ENCODE results near the gene CFAP251. TPM values are rescaled to one million over a fixed set of nuclear protein-coding genes. Genes with fewer than 3 reads are reported as not detected.

Gene CFAP251
- polyA plus RNA-seq, 1 donor from 2014 or later: 4.0 TPM

- no peaks in the 10 kb centered on the region for H3K9me2 ChIP-seq (ENCODE audit: insufficient read depth, low read length)
- H3K36me3 ChIP-seq (ENCODE audit: insufficient read depth, low read length): no peaks in the 10 kb centered on the region
- no peak overlapping the region for H3K27ac ChIP-seq (ENCODE audit: low read length)
- no peaks in the 10 kb centered on the region for H3K79me2 ChIP-seq (replicated peaks; ENCODE audit: insufficient read depth, low read length)
- no peak overlapping the region for H3K4me3 ChIP-seq (ENCODE audit: low read length)
- H3K9me3 ChIP-seq (ENCODE audit: low read length): no peaks in the 10 kb centered on the region
- no peak overlapping the region for H3K9ac ChIP-seq (ENCODE audit: low read length)
- H4K20me1 ChIP-seq (ENCODE audit: insufficient read depth): no peaks in the 10 kb centered on the region
- TF ChIP-seq MXI1 (conservative IDR thresholded peaks at IDR 0.05; ENCODE audit: poor library complexity, severe bottlenecking) (no peak), POLR2AphosphoS5 (IDR thresholded peaks at IDR 0.05) (no peak), EP300 (conservative IDR thresholded peaks at IDR 0.05; ENCODE audit: poor library complexity, severe bottlenecking) (no peak), REST (IDR thresholded peaks at IDR 0.05; ENCODE audit: borderline replicate concordance) (no peak), RAD21 (conservative IDR thresholded peaks at IDR 0.05) (no peak), EZH2 (IDR thresholded peaks at IDR 0.05; ENCODE audit: borderline replicate concordance, insufficient read depth, low read length, poor library complexity, severe bottlenecking) (no peak), TAF1 (IDR thresholded peaks at IDR 0.05; ENCODE audit: low read depth) (no peak), CTCF (IDR thresholded peaks at IDR 0.05; ENCODE audit: poor library complexity, severe bottlenecking) (no peak), SMC3 (conservative IDR thresholded peaks at IDR 0.05; ENCODE audit: poor library complexity) (no peak)
- H3K27me3 ChIP-seq (ENCODE audit: insufficient read depth, low read depth, low read length): no peaks in the 10 kb centered on the region
- no peak overlapping the region for H3K4me2 ChIP-seq (ENCODE audit: low read length)
- no peak overlapping the region for H2AFZ ChIP-seq (ENCODE audit: low read depth, low read length)
- no peaks in the 10 kb centered on the region for H3F3A ChIP-seq (ENCODE audit: insufficient read depth, low read length, poor library complexity, severe bottlenecking)
Observed at GRCh38 chr12:121966959-121967358, 48.6 kb downstream of the CFAP251 start.

GRCh38 chr12:121968876-121969275 is 50.5 kb downstream of the CFAP251 start:
- no peak overlapping the region for H3K27ac ChIP-seq (ENCODE audit: low read length)
- H3K4me2 ChIP-seq (ENCODE audit: low read length): no peak overlapping the region
- no peaks in the 10 kb centered on the region for H3K9me2 ChIP-seq (ENCODE audit: insufficient read depth, low read length)
- H3K9me3 ChIP-seq (ENCODE audit: low read length): no peaks in the 10 kb centered on the region
- H4K20me1 ChIP-seq (ENCODE audit: insufficient read depth): no peaks in the 10 kb centered on the region
- no peaks in the 10 kb centered on the region for H3K27me3 ChIP-seq (ENCODE audit: insufficient read depth, low read depth, low read length)
- no peaks in the 10 kb centered on the region for H3K36me3 ChIP-seq (ENCODE audit: insufficient read depth, low read length)
- H3K4me3 ChIP-seq (ENCODE audit: low read length): no peak overlapping the region
- no peak overlapping the region for H3K9ac ChIP-seq (ENCODE audit: low read length)
- H3K79me2 ChIP-seq (replicated peaks; ENCODE audit: insufficient read depth, low read length): no peaks in the 10 kb centered on the region
- H2AFZ ChIP-seq (ENCODE audit: low read depth, low read length): no peak overlapping the region
- H3F3A ChIP-seq (ENCODE audit: insufficient read depth, low read length, poor library complexity, severe bottlenecking): no peaks in the 10 kb centered on the region
- TF ChIP-seq POLR2AphosphoS5 (IDR thresholded peaks at IDR 0.05) (no peak), REST (IDR thresholded peaks at IDR 0.05; ENCODE audit: borderline replicate concordance) (no peak), TAF1 (IDR thresholded peaks at IDR 0.05; ENCODE audit: low read depth) (no peak), EZH2 (IDR thresholded peaks at IDR 0.05; ENCODE audit: borderline replicate concordance, insufficient read depth, low read length, poor library complexity, severe bottlenecking) (no peak), EP300 (conservative IDR thresholded peaks at IDR 0.05; ENCODE audit: poor library complexity, severe bottlenecking) (no peak), SMC3 (conservative IDR thresholded peaks at IDR 0.05; ENCODE audit: poor library complexity) (no peak), MXI1 (conservative IDR thresholded peaks at IDR 0.05; ENCODE audit: poor library complexity, severe bottlenecking) (no peak)
